Fibroblast of villous mesenchyme (primary cell): ENCODE data around the gene NUDT1. TPM values are rescaled to one million over a fixed set of nuclear protein-coding genes. Genes with fewer than 3 reads are reported as not detected.

Source experiments
- DNase-seq: peaks from one replicate; pipeline ENCODE4 v3.0.0-alpha.2; 2010; ENCODE audit warnings: low read depth
- H3K4me3 ChIP-seq: 2 replicates; pipeline ENCODE4 v1.5.1; 2011; ENCODE audit warnings: low read depth, mild to moderate bottlenecking, low read length
- total RNA-seq: library from RNA; depleted of rRNA; stranded (reverse); fragments of >200 nt; gene quantifications from 2 replicates; pipeline ENCODE4 v1.2.3, GENCODE V29; 2012
- TF ChIP-seq, protein P1 (sequence below): IDR thresholded peaks from 2 replicates; pipeline ENCODE4 v1.5.1; 2012; ENCODE audit warnings: low read depth, mild to moderate bottlenecking, low read length; ENCODE audit not compliant: insufficient read depth

NUDT1 gene
- total RNA-seq, 1 donor: 13.4 TPM

DNA sequence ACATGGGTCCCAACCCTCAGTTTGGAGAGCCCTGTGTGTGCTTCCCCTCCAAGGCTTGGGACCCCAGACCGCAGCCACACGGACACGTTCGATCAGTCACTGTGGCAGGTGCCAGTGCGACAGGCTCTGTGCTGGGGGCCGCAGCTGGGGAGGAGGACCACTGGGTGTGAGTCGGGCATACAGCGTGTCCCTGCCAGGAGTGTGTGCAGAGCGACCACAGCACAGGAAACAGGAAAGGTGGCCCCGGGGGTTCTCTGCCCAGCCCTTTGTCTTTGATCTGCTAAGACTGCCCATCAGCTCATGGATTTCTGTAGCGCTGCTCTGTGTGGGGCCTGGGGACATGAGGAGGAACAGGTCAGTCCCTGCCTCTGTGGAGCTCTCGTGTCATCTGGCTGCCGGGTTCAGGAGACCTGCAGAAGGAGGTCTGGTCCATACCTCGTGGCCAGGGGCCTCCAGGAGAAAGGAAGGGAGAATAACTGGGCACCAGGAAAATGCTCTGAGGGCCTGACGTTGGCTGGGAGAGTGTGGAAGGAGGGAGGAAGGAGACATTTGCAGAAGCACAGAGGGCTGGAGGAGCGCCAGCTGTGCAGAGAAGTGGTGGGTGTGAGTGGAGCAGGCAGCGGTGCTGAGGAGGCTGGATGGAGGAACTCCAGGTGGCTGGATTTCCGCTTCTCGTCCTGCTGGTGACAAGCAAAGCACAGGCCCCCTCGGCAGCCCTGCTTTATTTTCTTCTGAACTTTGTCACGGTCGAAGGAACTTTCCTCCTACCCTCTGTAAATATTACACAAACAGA lies 4.1 kb downstream of the NUDT1 start:
- TF ChIP-seq, protein P1, sequence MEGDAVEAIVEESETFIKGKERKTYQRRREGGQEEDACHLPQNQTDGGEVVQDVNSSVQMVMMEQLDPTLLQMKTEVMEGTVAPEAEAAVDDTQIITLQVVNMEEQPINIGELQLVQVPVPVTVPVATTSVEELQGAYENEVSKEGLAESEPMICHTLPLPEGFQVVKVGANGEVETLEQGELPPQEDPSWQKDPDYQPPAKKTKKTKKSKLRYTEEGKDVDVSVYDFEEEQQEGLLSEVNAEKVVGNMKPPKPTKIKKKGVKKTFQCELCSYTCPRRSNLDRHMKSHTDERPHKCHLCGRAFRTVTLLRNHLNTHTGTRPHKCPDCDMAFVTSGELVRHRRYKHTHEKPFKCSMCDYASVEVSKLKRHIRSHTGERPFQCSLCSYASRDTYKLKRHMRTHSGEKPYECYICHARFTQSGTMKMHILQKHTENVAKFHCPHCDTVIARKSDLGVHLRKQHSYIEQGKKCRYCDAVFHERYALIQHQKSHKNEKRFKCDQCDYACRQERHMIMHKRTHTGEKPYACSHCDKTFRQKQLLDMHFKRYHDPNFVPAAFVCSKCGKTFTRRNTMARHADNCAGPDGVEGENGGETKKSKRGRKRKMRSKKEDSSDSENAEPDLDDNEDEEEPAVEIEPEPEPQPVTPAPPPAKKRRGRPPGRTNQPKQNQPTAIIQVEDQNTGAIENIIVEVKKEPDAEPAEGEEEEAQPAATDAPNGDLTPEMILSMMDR: no peak
- H3K4me3 ChIP-seq: no peak overlapping the region
- DNase-seq: no peak

DNA sequence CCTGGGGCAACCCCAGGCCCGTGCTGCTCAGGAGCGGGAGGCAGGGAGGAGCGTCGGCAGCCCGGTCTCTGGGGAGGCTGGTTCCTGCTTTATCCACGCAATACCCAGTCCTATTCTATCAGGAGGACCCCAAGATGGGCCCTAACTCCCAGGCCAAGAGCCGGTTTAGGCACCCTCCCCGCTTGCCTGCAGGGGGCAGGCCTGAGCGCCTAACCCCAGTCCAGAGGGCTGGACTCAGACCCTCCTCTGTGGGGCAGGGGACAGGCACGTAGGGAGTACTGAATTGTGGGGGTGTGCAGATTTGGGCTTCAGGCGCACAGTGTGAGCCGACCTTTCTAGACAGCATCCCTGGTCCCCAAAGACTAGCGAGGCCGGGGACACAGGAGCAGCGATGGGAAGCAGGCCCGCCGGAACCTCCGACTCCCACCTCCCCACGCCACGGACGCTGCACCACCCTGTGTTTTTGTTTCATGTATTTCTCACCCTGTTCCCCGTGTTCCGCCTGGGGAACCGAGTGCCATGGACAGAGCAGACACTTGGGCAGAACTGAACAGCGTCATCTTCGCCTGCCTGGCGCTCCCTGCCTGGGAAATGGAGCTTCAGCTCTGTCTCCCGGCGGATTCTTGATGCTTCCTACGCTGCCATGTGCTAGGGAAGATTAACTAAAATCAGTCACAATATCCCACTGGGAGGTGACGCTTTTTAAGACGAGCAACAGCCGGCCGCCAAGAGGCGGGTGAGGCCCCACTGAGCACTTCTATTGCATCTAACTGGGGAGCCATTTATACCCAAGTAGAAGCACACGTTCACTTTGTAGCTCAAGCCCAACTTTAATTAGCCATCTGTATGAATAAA lies 5.3 kb downstream of the NUDT1 start:
- H3K4me3 ChIP-seq: no peak overlapping the region
- TF ChIP-seq, protein P1: peak; percentile 78
- DNase-seq: peak; percentile 22

DNA sequence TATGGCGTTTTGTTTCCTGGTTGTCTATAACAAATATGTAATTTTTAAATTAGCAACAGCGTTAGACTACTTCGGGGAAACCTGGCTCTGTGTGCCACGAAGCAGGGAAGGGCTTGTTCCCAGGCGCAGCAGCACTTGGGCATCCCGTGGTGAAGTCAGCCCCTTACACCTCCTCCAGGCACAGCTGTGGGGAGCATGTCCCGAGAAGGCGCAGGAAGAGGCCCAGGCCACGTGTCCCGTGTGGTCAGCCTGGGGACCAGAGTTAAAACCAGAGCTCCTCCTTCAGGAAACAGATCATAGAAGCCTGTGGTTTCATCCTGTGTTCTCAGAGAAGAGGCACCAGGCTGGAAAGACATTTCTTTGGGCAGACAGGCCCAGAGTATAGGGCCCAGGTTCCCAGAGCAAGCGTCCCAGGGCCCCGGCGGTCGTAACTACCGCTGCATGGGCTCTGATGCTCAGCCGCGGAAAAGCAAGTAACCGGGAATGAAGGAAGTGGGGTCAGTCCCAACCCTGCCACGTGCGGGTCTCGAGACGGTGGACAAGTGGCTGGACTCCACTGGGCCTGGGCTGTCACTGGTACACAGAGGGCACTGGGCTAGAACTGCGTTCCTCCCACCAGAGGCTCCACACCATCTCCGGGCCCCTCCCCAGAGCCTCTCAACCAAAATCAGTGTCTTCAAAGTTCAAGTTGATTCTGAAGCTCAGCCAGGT lies 7.1 kb downstream of the NUDT1 start:
- peak; percentile 98 for DNase-seq
- TF ChIP-seq, protein P1: peak; percentile 7

DNA sequence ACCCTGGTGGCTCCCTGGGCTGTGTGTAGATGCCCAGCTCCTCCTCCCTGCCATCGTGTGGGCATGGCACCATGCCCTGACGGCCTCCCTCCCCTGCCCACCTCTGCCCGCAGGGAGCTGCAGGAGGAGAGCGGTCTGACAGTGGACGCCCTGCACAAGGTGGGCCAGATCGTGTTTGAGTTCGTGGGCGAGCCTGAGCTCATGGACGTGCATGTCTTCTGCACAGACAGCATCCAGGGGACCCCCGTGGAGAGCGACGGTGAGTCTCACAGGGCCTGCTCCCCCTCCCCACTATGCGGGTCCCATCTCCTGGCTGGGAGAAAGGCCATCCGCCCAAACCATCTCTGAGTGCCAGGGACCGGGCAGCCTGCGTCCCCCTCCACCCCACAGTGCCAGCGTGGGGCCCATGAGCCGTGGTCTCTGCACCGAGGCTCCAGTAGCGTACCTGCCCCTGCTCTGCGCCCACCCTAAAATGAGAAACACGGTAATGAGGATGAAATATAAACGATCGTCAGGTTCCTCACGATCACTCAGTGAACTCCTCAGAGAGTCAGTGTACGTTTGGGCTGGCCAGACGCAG lies 7.8 kb downstream of the NUDT1 start:
- DNase-seq: no peak
- TF ChIP-seq, protein P1: no peak
- no peak overlapping the region for H3K4me3 ChIP-seq

More for the DNA sequence above, 7.1 kb downstream of the NUDT1 start:
- no peak overlapping the region for H3K4me3 ChIP-seq

DNA sequence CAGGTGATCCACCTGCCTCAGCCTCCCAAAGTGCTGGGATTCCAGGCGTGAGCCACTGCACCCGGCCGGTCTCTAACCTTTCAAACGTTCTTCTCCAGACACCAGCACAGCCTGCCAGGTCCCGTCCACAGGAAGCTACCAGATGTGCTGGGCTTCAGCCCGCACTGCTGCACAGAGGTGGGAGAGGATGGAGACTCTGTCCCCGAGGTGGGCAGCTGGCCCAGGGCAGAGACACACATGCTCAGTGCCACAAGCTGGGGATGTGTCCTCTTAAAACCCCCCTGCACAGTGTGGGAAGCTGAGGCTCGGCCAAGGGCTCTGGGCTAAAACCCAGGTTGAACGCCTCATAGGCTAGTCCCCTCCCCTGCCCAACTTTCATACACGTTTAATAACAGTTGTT lies 9.4 kb downstream of the NUDT1 start:
- TF ChIP-seq, protein P1: no peak
- no peak for DNase-seq
- H3K4me3 ChIP-seq: no peak overlapping the region
